Measurements from ENCODE around the gene KIF4B.
"Not testable (repeated sequence)": the region's sequence is repeated elsewhere in the genome, so short reads cannot be mapped to it uniquely, and the experiment has no call there.

The KIF4B gene

DNA sequence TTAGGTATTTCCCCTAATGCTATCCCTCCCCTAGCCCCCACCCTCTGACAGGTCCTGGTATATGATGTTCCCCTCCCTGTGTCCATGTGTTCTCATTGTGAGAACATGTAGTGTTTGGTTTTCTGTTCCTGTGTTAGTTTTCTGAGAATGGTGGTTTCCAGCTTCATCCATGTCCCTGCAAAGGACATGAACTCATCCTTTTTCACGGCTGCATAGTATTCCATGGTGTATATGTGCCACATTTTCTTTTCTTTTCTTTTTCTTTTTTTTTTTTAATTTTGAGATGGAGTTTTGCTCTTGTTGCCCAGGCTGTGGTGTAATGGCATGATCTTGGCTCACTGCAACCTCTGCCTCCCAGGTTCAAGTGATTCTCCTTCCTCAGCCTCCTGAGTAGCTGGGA is 7.3 kb upstream of the KIF4B start:
- DNase-seq: not testable (repeated sequence)

DNA sequence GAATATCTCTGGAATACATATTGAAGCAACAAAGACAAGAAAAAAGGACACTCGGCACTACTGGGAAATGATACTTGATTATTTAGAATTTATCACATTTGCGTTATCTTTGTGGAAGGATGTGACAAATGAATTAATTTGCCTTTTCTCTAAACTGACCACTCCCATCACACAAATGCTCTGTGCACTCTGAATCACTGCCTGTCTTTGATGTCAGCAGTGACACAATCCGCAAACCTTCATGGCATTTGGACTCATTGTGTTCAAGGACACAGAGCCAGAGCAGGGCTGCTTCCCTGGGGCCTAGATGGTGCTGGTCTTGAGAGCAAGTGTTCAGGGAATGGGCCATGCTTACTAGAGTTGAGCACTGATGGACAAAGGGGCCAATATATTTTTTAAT is 4.9 kb upstream of the KIF4B start:
- no peak for DNase-seq

DNA sequence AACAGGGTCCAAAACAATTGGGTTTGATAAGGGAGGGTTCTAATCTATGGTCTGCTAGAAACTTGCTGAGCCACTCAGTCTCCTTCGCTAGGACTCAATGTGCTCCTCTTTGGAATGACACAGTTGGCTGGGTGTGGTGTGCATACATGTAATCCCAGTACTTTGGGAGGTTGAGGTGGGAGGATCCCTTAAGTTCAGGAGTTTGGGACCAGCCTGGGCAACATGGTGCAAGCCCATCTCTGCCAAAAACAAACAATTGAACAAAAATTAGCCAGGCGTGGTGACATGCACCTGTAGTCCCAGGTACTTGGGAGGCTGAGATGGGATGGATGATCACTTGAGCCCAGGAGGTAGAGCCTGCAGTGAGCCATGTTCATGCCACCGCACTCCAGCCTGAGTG is 2.7 kb upstream of the KIF4B start:
- no peak for DNase-seq

DNA sequence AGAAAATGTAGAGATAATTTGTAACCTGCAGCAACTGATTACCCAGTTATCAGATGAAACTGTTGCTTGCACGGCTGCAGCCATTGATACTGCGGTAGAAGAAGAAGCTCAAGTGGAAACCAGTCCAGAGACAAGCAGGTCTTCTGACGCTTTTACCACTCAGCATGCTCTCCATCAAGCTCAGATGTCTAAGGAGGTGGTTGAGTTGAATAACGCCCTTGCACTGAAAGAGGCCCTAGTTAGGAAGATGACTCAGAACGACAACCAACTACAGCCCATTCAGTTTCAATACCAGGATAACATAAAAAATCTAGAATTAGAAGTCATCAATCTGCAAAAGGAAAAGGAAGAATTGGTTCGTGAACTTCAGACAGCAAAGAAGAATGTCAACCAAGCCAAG is 1.7 kb downstream of the KIF4B start:
- DNase-seq: no peak

DNA sequence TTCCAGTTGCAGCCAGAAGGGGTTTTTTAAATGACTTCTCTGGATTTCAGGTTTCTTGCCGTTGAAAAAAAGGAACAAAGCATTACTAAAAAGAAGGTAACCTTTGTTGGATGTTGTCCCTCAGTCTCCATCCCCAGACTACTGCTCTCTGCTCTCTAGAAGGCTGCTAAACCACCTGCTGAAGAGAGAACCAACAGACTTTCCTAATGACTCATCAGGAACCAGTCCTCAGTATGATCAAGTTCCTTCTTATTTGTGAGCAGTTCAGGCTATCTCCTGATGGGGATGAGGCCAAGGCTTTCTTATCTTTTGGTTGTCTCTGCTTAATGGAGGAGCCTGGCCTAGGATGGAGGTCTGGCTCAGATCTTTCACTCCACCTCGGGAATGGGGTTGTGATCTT is 4.1 kb downstream of the KIF4B start:
- DNase-seq: no peak

DNA sequence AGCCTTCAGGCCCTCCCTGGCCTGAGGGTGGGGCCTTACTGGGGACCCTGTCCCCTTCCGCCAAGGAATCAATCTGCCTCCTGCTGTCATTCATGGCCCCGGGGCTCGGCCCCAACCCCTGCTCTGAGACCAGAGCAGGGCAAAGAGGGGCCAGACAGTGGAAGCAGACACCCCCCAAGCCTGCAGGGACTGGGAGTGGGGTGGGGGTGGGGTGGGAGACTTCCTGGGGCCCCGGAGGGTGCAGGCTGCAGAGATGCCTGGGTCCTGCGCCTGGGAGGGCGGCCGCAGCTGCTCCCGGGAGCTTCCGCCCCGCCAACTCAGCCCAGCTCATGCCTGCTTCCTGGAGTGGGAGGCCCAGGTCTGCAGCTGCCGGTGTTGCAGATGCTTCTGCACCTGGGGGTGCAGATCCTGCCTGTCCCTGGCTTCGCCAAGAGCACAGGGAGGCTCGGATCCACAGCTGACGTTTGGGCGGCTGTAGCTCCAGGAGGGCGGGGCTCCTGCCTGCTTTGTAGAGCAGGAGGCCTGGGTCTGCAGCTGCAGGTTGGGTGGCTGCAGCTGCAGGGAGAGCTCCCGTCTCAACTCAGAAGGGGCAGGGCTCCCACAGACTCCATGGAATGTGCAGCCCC is 6.2 kb downstream of the KIF4B start:
- no peak for DNase-seq

DNA sequence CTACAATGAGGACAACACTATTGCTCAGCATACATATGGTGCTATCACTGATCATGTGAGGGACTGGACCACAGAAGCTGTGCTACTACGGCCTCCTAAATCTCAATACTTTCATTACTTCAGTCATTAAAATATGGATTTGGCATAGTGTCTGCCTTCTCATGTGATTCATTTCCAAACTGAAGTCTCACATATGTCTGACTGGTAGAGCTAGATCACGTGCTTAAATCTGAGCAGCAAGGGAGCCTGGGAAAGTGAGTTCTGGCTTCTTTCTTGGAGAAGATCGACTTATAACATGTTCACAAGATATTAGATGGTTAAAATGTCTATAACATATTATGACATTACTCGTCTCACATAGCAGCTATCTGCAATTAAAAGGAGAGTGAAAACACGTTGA is 8.3 kb downstream of the KIF4B start:
- no peak for DNase-seq

DNA sequence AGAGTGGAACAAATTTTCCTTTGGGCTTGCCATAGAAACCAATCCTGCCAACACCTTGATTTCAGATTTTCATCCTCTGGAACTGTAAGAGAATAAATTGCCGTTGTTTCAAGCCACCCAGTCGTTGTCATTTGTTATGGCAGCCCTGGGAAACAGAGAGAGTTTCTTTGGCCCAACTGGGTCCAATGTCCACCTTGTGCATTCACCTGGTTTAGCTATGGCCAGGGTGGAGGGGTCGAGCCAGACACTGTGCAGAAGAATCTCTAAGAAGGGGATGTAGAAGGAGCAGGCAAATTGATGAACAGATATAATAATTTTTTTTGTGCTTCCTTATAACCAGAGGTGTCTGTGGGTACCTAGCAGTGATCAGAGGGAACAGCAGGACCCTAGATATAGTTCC is 9.8 kb downstream of the KIF4B start:
- no peak for DNase-seq

DNA sequence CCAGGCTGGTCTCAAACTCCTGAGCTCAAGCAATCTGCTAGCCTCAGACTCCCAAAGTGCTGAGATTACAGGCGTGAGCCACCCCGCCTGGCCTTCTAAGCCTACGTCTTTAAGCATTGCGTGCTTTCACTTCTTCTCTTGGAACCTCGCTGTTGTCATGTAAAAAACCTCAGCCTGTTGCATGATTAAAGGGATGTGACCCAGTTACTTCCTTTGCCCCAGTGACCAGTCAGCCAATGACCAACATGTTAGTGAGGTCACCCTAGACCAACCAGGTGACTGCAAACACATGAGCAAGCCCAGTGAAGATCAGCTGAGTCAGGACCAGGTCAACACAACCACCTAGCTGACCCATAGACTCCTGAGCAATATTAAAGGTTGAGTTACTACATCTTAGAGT is 10.5 kb downstream of the KIF4B start:
- DNase-seq: no peak

DNA sequence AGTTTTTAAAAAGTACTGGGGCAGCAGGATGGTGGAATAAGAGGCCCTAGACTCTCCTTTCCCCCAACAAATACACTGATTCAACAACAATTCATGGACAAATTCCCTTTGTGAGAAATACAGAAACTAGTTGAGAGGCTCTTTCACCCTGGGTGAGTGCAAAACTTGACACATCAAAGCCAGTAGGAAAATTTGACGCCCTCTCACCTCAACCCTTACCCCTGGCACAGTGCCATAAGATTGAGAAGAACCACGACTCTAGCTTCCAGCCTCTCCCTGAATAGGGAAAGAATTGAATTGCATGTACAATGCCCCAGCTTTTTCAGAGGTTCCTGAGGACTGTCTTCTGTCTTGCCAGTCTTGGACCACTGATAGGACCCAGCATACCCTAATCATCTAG is 12.3 kb downstream of the KIF4B start:
- no peak for DNase-seq

DNA sequence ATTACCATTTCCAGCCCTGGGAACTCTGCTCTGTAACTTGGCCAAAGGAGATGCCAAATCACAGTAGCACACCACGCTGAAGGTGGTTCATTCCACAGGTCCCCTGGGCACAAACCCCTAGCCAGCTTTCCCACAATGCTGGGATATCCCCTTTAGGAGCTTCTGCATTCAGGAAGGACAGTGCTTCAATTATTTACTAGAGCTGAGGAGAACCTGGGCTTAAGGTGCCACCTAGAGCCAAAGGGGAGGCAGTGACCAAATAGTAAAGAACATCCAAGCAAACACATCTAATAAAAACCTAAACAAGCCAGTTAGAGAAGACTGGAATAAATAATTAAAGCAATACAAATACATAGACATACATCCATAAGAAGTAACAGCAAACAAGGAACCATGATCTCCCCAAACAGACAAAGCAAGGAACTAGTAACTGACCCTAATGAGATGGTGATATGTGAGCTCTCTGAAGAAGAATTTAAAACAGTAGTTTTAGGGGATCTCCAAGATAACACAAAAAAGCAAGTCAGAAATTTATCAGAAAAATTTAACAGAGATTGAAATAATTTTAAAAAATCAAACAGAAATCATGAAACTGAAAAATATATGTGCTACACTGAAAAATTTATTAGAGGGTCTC is 14.6 kb downstream of the KIF4B start:
- DNase-seq: no peak

DNA sequence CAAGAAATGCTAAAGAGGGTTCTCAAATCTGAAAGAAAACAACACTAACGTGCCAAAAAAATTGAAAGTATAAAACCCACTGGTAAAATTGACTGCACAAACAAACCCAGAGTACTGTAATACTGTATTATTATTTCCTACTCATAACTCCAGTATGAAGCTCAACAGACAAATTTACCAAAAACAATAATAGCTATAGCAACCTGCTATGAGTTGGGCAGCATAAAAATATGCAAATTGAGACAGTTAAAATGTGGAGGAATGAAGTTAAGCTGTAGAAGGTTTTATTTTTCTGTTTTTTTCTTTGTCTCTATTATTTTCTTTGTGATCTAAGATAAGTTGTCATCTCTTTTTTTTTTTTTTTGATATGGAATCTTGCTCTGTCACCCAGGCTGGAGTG is 15.7 kb downstream of the KIF4B start:
- no peak for DNase-seq

DNA sequence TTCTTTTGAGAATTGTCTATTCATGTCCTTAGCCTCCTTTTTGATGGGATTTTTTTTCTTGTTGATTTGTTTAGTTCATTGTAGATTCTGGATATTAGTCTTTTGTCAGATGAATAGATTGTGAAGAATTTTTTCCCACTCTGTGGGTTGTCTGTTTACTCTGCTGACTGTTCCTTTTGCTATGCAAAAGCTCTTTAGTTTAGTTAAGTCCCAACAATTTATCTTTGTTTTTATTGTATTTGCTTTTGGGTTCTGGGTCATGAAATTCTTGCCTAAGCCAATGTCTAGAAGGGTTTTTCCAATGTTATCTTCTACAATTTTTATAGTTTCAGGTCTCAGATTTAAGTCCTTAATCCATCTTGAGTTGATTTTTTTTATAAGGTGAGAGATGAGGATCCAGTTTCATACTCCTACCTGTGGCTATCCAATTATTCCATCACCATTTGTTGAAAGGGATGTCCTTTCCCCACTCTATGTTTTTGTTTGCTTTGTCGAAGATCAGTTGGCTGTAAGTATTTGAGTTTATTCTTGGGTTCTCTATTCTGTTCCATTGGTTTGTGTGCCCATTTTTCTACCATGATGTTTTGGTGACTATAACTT is 20.7 kb downstream of the KIF4B start:
- not testable (repeated sequence) for DNase-seq

DNA sequence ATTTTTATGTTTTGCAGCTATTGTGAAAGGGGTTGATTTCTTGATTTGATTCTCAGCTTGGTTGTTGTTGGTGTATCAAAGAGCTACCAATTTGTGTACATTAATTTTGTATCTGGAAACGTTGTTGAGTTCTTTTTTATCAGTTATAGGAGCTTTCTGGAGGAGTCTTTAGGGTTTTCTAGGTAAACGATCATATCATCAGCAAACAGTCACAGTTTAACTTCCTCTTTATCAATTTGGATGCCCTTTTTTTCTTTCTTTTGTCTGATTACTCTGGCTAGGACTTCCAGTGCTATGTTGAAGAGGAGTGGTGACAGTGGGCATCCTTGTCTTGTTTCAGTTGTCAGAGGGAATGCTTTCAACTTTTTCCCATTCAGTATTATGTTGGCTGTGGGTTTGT is 21.5 kb downstream of the KIF4B start:
- not testable (repeated sequence) for DNase-seq

DNA sequence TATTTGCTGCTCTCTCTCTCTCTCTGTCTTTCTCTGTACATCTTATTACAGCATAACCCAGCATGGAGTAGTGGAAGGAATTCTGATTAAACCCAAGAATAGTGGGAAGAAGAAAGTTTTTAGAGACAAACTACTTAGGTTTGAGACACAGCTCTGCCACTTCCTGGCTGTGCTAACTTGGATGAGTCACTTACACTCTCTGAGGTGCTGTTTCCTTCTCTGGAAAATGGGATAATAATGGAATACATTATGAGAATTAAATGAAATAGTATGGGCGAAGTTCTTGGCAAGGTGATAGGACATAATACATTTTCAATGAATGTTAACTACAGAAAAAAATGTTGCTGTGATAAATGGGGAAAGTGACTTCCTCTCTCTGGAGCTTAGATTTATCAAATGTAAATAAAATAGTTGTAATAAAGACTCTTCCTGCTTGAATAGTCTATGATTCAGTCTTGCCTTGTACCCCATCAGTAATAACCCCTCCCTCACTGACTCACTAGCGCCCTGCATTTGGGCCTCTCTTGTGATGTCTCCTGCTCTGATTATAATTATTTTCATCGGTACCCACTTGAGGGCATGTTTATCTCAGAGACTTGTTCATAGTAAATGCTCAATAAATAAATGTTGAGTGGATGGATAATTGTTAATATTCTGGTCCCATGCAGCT is 27.6 kb downstream of the KIF4B start:
- DNase-seq: no peak

DNA sequence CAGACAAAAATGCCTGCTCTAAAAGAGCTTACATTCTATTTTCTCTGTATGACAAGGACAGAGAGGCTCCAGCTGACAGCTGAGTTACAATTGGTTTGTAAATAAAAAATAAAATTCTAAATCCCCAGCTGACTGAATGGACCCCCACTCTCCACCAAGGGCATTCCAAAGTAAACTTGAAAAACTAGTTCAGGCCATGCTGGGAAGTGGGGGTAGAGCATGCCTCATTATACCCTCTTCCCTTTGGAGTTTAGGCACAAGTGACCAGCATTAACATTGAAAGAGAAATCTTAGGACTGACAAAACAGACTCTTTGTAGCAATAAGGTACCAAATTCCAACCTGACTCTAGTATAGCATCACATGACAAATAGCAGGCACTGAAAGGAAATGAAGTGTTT is 31.0 kb downstream of the KIF4B start:
- DNase-seq: no peak

DNA sequence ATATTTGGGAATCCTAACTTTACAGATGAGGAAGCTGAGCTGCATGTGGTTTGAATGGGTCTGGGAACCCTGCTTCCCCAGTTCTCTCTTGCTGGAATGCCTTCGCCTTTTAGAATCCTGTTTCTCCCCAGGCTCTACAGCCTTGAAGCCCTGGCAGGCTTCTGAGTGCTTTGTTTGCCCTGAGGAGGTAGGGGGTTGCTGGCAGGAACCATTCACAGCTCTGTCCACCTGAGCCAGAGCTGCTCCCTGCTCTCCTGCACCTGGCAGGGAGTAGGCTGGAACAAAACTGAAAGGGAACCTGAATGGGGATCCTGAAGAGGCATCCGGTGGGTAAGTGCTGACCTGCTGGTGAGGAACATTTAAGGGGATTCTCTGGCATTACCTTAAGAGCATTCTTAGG is 33.0 kb downstream of the KIF4B start:
- DNase-seq: no peak

DNA sequence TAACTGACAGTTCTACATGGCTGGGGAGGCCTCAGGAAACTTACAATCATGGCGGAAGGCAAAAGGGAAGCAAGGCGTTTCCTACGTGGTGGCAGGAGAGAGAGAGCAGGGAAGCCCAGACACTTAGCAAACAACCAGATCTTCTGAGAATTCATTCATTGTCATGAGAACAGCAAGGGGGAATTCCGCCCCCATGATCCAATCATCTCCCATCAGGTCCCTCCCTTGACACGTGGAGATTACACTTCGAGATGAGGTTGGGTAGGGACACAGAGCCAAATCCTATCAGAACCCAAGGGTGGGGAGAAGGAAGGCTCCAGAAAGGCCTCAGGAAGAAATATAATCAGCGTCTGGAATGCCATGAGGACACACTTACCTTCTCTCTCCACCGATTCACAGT is 34.3 kb downstream of the KIF4B start:
- DNase-seq: no peak

DNA sequence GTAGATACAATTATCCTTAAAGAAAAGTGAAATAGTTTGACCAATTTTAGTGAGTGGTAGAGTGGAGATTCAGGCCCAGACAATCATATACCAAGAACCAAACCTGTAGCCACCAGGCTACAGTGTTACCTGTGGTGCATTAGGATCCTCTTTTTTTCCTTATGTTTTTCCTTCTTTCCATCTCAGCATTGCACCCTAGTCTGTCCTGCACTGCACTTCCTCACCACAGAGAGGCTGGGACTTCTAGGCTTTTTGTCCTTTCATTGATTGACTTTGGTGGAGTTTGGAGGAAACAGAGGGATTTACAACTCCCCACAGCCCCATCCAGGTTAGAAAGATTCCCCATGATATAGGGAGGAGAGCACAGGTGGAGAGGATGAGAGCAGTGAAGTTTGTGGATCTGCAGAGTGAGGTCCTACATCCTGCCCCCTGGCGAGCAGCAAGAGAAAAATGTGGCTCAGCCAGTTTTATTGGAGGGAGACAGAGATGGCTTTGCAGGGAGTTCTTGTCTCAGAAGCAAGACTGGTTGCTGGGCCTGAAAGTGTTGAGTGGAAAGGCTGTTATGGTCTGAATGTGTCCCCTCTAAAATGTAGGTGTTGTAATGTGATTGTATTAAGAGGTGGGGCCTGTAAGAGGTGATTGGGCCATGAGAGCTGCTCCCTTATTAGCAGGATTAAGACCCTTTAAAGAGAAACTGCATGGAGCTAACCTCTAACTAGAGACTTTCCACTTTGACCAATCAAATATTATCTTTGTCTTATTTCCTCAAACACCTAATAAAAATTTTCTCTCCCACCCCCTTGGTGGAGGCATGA is 36.2 kb downstream of the KIF4B start:
- no peak for DNase-seq

DNA sequence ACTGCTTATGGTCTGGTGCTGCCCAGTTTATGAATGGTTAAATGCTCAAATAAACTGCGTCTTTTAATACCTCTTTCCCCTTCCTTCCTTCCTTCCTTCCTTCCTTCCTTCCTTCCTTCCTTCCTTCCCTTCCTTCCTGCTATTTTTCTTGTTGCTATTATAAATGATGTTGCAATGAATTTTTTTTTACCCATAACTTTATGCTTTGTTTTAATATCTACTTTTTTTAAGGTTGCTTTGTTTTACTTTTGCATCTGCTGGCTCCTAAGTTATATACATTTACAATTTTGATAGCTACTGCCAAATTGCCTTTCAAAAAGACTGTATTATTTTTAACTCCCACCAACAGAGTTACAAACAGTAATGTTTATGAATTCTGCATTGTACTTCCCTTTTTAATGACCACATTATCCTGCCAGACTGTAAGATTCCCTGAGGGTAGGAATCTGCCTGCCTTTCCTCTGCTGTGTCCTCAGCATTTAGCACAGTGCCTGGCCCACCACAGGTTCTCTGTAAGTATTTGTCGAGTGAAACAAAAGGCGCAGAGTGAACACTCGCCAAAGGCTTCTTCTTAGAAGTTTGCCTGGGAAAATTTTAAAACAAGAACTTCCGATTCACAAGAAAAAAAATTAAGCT is 36.9 kb downstream of the KIF4B start:
- DNase-seq: no peak

DNA sequence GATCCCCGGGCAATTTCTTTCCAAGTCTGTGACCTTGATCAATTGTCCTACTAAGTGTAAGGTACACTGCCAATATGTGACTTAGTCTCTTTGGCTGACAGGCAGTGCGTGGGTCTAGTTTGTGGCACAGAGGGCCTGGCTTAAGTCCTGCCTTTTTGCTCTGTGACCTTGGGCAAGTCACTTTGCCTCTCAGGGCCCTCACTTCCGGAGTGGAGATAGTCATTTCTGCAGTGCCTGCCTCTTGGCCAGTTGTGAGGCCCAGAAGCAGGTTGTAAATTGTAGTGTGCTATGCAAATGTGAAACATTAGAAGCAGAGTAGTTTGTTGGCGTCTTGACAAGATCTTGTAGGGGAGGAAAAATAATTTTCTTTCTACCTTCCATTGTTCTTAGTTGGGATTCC is 39.0 kb downstream of the KIF4B start:
- no peak for DNase-seq

DNA sequence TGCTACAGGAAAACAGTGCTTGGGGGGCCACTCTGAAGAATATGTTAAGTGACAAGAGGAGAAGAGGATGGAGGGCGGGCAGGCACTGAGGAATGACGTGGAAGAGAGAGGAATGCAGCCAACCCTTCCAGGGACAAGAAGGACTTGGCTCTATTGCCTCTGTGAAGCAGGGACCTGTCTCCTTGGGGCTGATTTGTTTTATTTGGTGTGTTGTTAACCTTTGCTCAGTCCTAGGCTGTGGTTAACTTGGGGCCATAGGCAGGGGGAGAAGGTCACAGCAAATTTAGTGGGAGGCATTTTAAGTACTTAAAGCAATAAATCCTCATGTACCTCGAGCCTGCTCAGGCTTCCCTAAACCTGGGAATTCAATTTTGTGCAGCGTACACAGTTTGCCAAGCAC is 39.9 kb downstream of the KIF4B start:
- no peak for DNase-seq
